ENCODE measurements around the gene AMFR.

Gene AMFR

GRCh38 chr16:56419740-56420548, 5.4 kb downstream of the AMFR start:
- DNase-seq (ENCODE audit: low read depth, low spot score) = no peak
- TF ChIP-seq SUZ12 (IDR thresholded peaks at IDR 0.05; ENCODE audit: extremely low read depth, insufficient read depth, insufficient read length) (no peak), ZNF274 (IDR thresholded peaks at IDR 0.05; ENCODE audit: low read depth, low read length) (no peak), YY1 (IDR thresholded peaks at IDR 0.05; ENCODE audit: insufficient read depth, insufficient read length) (no peak)
- Histone ChIP-seq H3K4me1 (ENCODE audit: insufficient read depth, insufficient read length) (no peaks in the 10 kb centered on the region), H3K9me3 (ENCODE audit: insufficient read depth, low read length) (no peaks in the 10 kb centered on the region), H3K27me3 (ENCODE audit: insufficient read depth, insufficient read length) (no peaks in the 10 kb centered on the region), H3K36me3 (ENCODE audit: insufficient read depth, insufficient read length, low read length) (no peaks in the 10 kb centered on the region), H3K4me3 (ENCODE audit: insufficient read length, low read depth) (no peak overlapping the region), H3K9ac (ENCODE audit: insufficient read length, low read depth) (no peak overlapping the region)

- no peak for DNase-seq (ENCODE audit: low read depth, low spot score)
- peaks cover 9% of the 10 kb centered on the region for H3K36me3 ChIP-seq (ENCODE audit: insufficient read depth, insufficient read length, low read length)
- no peaks in the 10 kb centered on the region for H3K27me3 ChIP-seq (ENCODE audit: insufficient read depth, insufficient read length)
Observed at GRCh38 chr16:56417138-56417537, 8.2 kb downstream of the AMFR start.

GRCh38 chr16:56415875-56416274, 9.5 kb downstream of the AMFR start:
- Histone ChIP-seq H3K27me3 (ENCODE audit: insufficient read depth, insufficient read length) (no peaks in the 10 kb centered on the region), H3K36me3 (ENCODE audit: insufficient read depth, insufficient read length, low read length) (peaks cover 18% of the 10 kb centered on the region), H3K9ac (ENCODE audit: insufficient read length, low read depth) (no peak overlapping the region), H3K4me3 (ENCODE audit: insufficient read length, low read depth) (no peak overlapping the region), H3K4me1 (ENCODE audit: insufficient read depth, insufficient read length) (no peaks in the 10 kb centered on the region), H3K9me3 (ENCODE audit: insufficient read depth, low read length) (no peaks in the 10 kb centered on the region)
- TF ChIP-seq SUZ12 (IDR thresholded peaks at IDR 0.05; ENCODE audit: extremely low read depth, insufficient read depth, insufficient read length) = no peak
- TF ChIP-seq YY1 (IDR thresholded peaks at IDR 0.05; ENCODE audit: insufficient read depth, insufficient read length) = no peak
- no peak for TF ChIP-seq ZNF274 (IDR thresholded peaks at IDR 0.05; ENCODE audit: low read depth, low read length)
- DNase-seq (ENCODE audit: low read depth, low spot score) = no peak

More at GRCh38 chr16:56417138-56417537, 8.2 kb downstream of the AMFR start:
- no peak overlapping the region for H3K4me3 ChIP-seq (ENCODE audit: insufficient read length, low read depth)
- no peak for TF ChIP-seq SUZ12 (IDR thresholded peaks at IDR 0.05; ENCODE audit: extremely low read depth, insufficient read depth, insufficient read length)
- no peak for TF ChIP-seq YY1 (IDR thresholded peaks at IDR 0.05; ENCODE audit: insufficient read depth, insufficient read length)
- no peak for TF ChIP-seq ZNF274 (IDR thresholded peaks at IDR 0.05; ENCODE audit: low read depth, low read length)
- H3K4me1 ChIP-seq (ENCODE audit: insufficient read depth, insufficient read length) = no peaks in the 10 kb centered on the region
- no peak overlapping the region for H3K9ac ChIP-seq (ENCODE audit: insufficient read length, low read depth)
- H3K9me3 ChIP-seq (ENCODE audit: insufficient read depth, low read length) = no peaks in the 10 kb centered on the region

GRCh38 chr16:56414366-56414765, 11.0 kb downstream of the AMFR start:
- no peak overlapping the region for H3K9ac ChIP-seq (ENCODE audit: insufficient read length, low read depth)
- no peak for DNase-seq (ENCODE audit: low read depth, low spot score)
- H3K36me3 ChIP-seq (ENCODE audit: insufficient read depth, insufficient read length, low read length) = peaks cover 19% of the 10 kb centered on the region
- TF ChIP-seq ZNF274 (IDR thresholded peaks at IDR 0.05; ENCODE audit: low read depth, low read length) = no peak
- TF ChIP-seq SUZ12 (IDR thresholded peaks at IDR 0.05; ENCODE audit: extremely low read depth, insufficient read depth, insufficient read length) = no peak
- no peak for TF ChIP-seq YY1 (IDR thresholded peaks at IDR 0.05; ENCODE audit: insufficient read depth, insufficient read length)
- H3K27me3 ChIP-seq (ENCODE audit: insufficient read depth, insufficient read length) = no peaks in the 10 kb centered on the region
- H3K4me1 ChIP-seq (ENCODE audit: insufficient read depth, insufficient read length) = no peaks in the 10 kb centered on the region
- H3K4me3 ChIP-seq (ENCODE audit: insufficient read length, low read depth) = no peak overlapping the region
- no peaks in the 10 kb centered on the region for H3K9me3 ChIP-seq (ENCODE audit: insufficient read depth, low read length)

GRCh38 chr16:56413381-56413780, 12.0 kb downstream of the AMFR start:
- H3K36me3 ChIP-seq (ENCODE audit: insufficient read depth, insufficient read length, low read length) = peaks cover 29% of the 10 kb centered on the region
- DNase-seq (ENCODE audit: low read depth, low spot score) = no peak
- no peak overlapping the region for H3K9ac ChIP-seq (ENCODE audit: insufficient read length, low read depth)
- TF ChIP-seq ZNF274 (IDR thresholded peaks at IDR 0.05; ENCODE audit: low read depth, low read length) = no peak
- no peak for TF ChIP-seq SUZ12 (IDR thresholded peaks at IDR 0.05; ENCODE audit: extremely low read depth, insufficient read depth, insufficient read length)
- TF ChIP-seq YY1 (IDR thresholded peaks at IDR 0.05; ENCODE audit: insufficient read depth, insufficient read length) = no peak
- no peaks in the 10 kb centered on the region for H3K9me3 ChIP-seq (ENCODE audit: insufficient read depth, low read length)
- no peaks in the 10 kb centered on the region for H3K4me1 ChIP-seq (ENCODE audit: insufficient read depth, insufficient read length)
- H3K4me3 ChIP-seq (ENCODE audit: insufficient read length, low read depth) = no peak overlapping the region
- no peaks in the 10 kb centered on the region for H3K27me3 ChIP-seq (ENCODE audit: insufficient read depth, insufficient read length)

GRCh38 chr16:56411624-56412023, 13.7 kb downstream of the AMFR start:
- H3K9ac ChIP-seq (ENCODE audit: insufficient read length, low read depth) = no peak overlapping the region
- DNase-seq (ENCODE audit: low read depth, low spot score) = no peak
- H3K4me1 ChIP-seq (ENCODE audit: insufficient read depth, insufficient read length) = no peaks in the 10 kb centered on the region
- no peaks in the 10 kb centered on the region for H3K9me3 ChIP-seq (ENCODE audit: insufficient read depth, low read length)
- no peak overlapping the region for H3K4me3 ChIP-seq (ENCODE audit: insufficient read length, low read depth)
- TF ChIP-seq YY1 (IDR thresholded peaks at IDR 0.05; ENCODE audit: insufficient read depth, insufficient read length) (no peak), SUZ12 (IDR thresholded peaks at IDR 0.05; ENCODE audit: extremely low read depth, insufficient read depth, insufficient read length) (no peak), ZNF274 (IDR thresholded peaks at IDR 0.05; ENCODE audit: low read depth, low read length) (no peak)
- H3K27me3 ChIP-seq (ENCODE audit: insufficient read depth, insufficient read length) = no peaks in the 10 kb centered on the region
- H3K36me3 ChIP-seq (ENCODE audit: insufficient read depth, insufficient read length, low read length) = peaks cover 39% of the 10 kb centered on the region

- H3K9me3 ChIP-seq (ENCODE audit: insufficient read depth, low read length) = no peaks in the 10 kb centered on the region
- H3K4me1 ChIP-seq (ENCODE audit: insufficient read depth, insufficient read length) = no peaks in the 10 kb centered on the region
- TF ChIP-seq SUZ12 (IDR thresholded peaks at IDR 0.05; ENCODE audit: extremely low read depth, insufficient read depth, insufficient read length) (no peak), ZNF274 (IDR thresholded peaks at IDR 0.05; ENCODE audit: low read depth, low read length) (no peak), YY1 (IDR thresholded peaks at IDR 0.05; ENCODE audit: insufficient read depth, insufficient read length) (no peak)
- H3K9ac ChIP-seq (ENCODE audit: insufficient read length, low read depth) = no peak overlapping the region
- peaks cover 39% of the 10 kb centered on the region for H3K36me3 ChIP-seq (ENCODE audit: insufficient read depth, insufficient read length, low read length)
- no peak overlapping the region for H3K4me3 ChIP-seq (ENCODE audit: insufficient read length, low read depth)
- DNase-seq (ENCODE audit: low read depth, low spot score) = no peak
- H3K27me3 ChIP-seq (ENCODE audit: insufficient read depth, insufficient read length) = no peaks in the 10 kb centered on the region
Observed at GRCh38 chr16:56411123-56411522, 14.2 kb downstream of the AMFR start.
